HepG2 (cell line): Measurements from ENCODE around the gene KCNMA1. TPM values are rescaled to one million over a fixed set of nuclear protein-coding genes. Genes with fewer than 3 reads are reported as not detected.

Experiments used
- ATAC-seq: fragments of 200-7000 bp; cut with Tn5 transposase; 3 replicates; pipeline ENCODE4 v1.9.1; 2020; ENCODE audit warnings: mild to moderate bottlenecking, moderate library complexity
- BruUV-seq: library from RNA; stranded (reverse); fragments of 400-500 nt; replicated peaks from 2 replicates; lab custom pipeline; 2021; lab: Mats Ljungman, UMichigan
- CTCF ChIA-PET: fragments of 300-600 bp; formaldehyde crosslinking; extraction: SDS; loops from one replicate; lab custom pipeline; 2021; ENCODE audit warnings: low total read pairs, inconsistent platforms, low intra/inter-chr PET ratio; lab: Yijun Ruan, JAX
- POLR2A ChIA-PET: fragments of 350-600 bp; sonication (Branson Sonifier 250); formaldehyde crosslinking; loops from one replicate; lab custom pipeline; 2020; ENCODE audit warnings: antibody characterized with exemption, inconsistent platforms; lab: Yijun Ruan, JAX
- DNase-seq: peaks from one replicate; pipeline ENCODE4 v3.0.0-alpha.2; 2015; ENCODE audit warnings: low spot score
- FAIRE-seq: peaks from 3 replicates; lab custom pipeline; 2011; peaks lifted over from hg19 to GRCh38; lab: Jason Lieb, UNC
- H2AFZ ChIP-seq: one replicate; pipeline ENCODE4 v1.6.1; 2011; ENCODE audit warnings: low read length, inconsistent platforms
- H3K27ac ChIP-seq: fragments of 300-600 bp; 3 replicates; pipeline ENCODE4 v1.8.0; 2011; ENCODE audit warnings: mixed run types, mild to moderate bottlenecking, mixed read lengths, low read length, inconsistent platforms; ENCODE audit not compliant: insufficient read depth; ENCODE audit errors: extremely low read length
- H3K27me3 ChIP-seq, 2 experiments: fragments of 200-600 bp in 1 of 2; 2 replicates in 1 of 2; 3 replicates in 1 of 2; pipeline versions ENCODE4 v1.6.0 to v1.8.0; 2011; ENCODE audit warnings: low read length in 2 of 2, mild to moderate bottlenecking in 2 of 2, moderate library complexity in 2 of 2, inconsistent platforms in 1 of 2; ENCODE audit not compliant: insufficient read depth in 2 of 2, control insufficient read depth in 1 of 2
- H3K36me3 ChIP-seq, 2 experiments: fragments of 200-600 bp in 1 of 2; replicated peaks in 1 of 2; 2 replicates in 1 of 2; 3 replicates in 1 of 2; pipeline versions ENCODE4 v1.5.1 to v1.8.0; 2011; ENCODE audit warnings: low read length in 2 of 2, inconsistent platforms in 1 of 2; ENCODE audit not compliant: insufficient read depth in 2 of 2, control insufficient read depth in 1 of 2
- H3K4me1 ChIP-seq: 2 replicates; pipeline ENCODE4 v1.5.1; 2012; ENCODE audit warnings: low read length, inconsistent platforms; ENCODE audit not compliant: insufficient read depth
- H3K4me2 ChIP-seq: 2 replicates; pipeline ENCODE4 v1.6.0; 2011; ENCODE audit warnings: low read depth, low read length, inconsistent platforms
- H3K4me3 ChIP-seq, 3 experiments: fragments of 200-600 bp in 1 of 3; sonication (generic), shearing (Covaris generic) in 1 of 3; replicated peaks in 1 of 3; 2 replicates each; pipeline ENCODE4 v1.5.1; 2011 to 2016; ENCODE audit warnings: low read length in 3 of 3, inconsistent platforms in 2 of 3, low read depth in 2 of 3, mild to moderate bottlenecking in 2 of 3, control low read depth in 1 of 3, mixed read lengths in 1 of 3; ENCODE audit not compliant: insufficient read depth in 1 of 3
- H3K79me2 ChIP-seq: one replicate; pipeline ENCODE4 v1.6.1; 2011; ENCODE audit warnings: low read length, inconsistent platforms; ENCODE audit not compliant: insufficient read depth
- H3K9ac ChIP-seq: 2 replicates; pipeline ENCODE4 v1.6.0; 2011; ENCODE audit warnings: mild to moderate bottlenecking, low read depth, low read length, inconsistent platforms; ENCODE audit not compliant: insufficient read depth
- H3K9me3 ChIP-seq: 2 replicates; pipeline ENCODE4 v1.5.1; 2012; ENCODE audit warnings: mild to moderate bottlenecking, low read length
- H4K20me1 ChIP-seq: 2 replicates; pipeline ENCODE4 v1.6.0; 2011; ENCODE audit warnings: inconsistent platforms, mild to moderate bottlenecking, low read length, moderate library complexity; ENCODE audit not compliant: insufficient read depth
- CEBPB ChIP-seq: IDR thresholded peaks from 2 replicates; pipeline ENCODE4 v1.6.1; 2011; ENCODE audit warnings: low read depth, low read length, improper control_type of control experiment, borderline replicate concordance
- MYC ChIP-seq: sonication (generic); formaldehyde crosslinking; IDR thresholded peaks from 2 replicates; pipeline ENCODE4 v1.9.0; 2021; ENCODE audit warnings: missing genetic modification reagents, borderline replicate concordance
- ZNF562 ChIP-seq: sonication (generic); formaldehyde crosslinking; IDR thresholded peaks from 2 replicates; pipeline ENCODE4 v1.8.0; 2022; ENCODE audit warnings: missing genetic modification reagents, borderline replicate concordance
- ZNF75D ChIP-seq: sonication (generic); formaldehyde crosslinking; IDR thresholded peaks from 2 replicates; pipeline ENCODE4 v1.8.1; 2023; ENCODE audit warnings: missing genetic modification reagents, mild to moderate bottlenecking, borderline replicate concordance
- ZNF816 ChIP-seq: sonication (generic); formaldehyde crosslinking; IDR thresholded peaks from 2 replicates; pipeline ENCODE4 v1.8.0; 2022; ENCODE audit warnings: missing genetic modification reagents, mild to moderate bottlenecking, borderline replicate concordance
- ZSCAN21 ChIP-seq: sonication (generic); formaldehyde crosslinking; IDR thresholded peaks from 2 replicates; pipeline ENCODE4 v1.8.0; 2022; ENCODE audit warnings: mild to moderate bottlenecking, missing genetic modification reagents, moderate library complexity, borderline replicate concordance
- WGBS: methylation state at CpG from one replicate; pipeline ENCODE4 v1.1.6; 2017; ENCODE audit warnings: low lambda C conversion rate; 5-methylcytosine and 5-hydroxymethylcytosine counted together
- in situ Hi-C: cut with HindIII; loops from 2 replicates; pipeline ENCODE4 v1.10.0; 2017; ENCODE audit warnings: low pct_unique_long_range_greater_than_20kb; ENCODE audit not compliant: extremely low pct_ligation_motif_present
- intact Hi-C: fragments of 100-400 bp; cut with micrococcal nuclease; formaldehyde crosslinking; loops from one replicate; pipeline ENCODE4 v1.10.0; 2022; ENCODE audit not compliant: unreplicated experiment
- polyA plus RNA-seq, 8 experiments: library from polyadenylated mRNA; depleted of rRNA in 3 of 8; stranded (reverse) in 7 of 8; unstranded in 1 of 8; fragments of >200 nt; fragmentation: Illumina TruSeq in 4 of 8; extraction: Trizol in 4 of 8; gene quantifications; 2 replicates each; pipeline versions ENCODE4 v1.2.1 to v1.2.3, GENCODE V29; 2011 to 2016; ENCODE audit warnings: low read depth in 4 of 8, missing spikeins in 1 of 8, mixed read lengths in 1 of 8; ENCODE audit not compliant: insufficient read depth in 1 of 8
- total RNA-seq, 5 experiments: library from RNA; depleted of rRNA; stranded (reverse); fragments of >200 nt; fragmentation: Illumina TruSeq; extraction: Trizol; gene quantifications; 2 replicates each; pipeline ENCODE4 v1.2.3, GENCODE V29; 2016; ENCODE audit warnings: low read depth in 1 of 5
- TF ChIP-seq, protein P1 (sequence below): sonication (generic); formaldehyde crosslinking; IDR thresholded peaks from 2 replicates; pipeline ENCODE4 v1.4.0; 2020; ENCODE audit warnings: missing genetic modification reagents, borderline replicate concordance
- TF ChIP-seq, protein P2 (sequence below): sonication (generic); formaldehyde crosslinking; IDR thresholded peaks from 2 replicates; pipeline ENCODE4 v1.8.1; 2023; ENCODE audit warnings: missing genetic modification reagents, mild to moderate bottlenecking, borderline replicate concordance
- TF ChIP-seq, protein P3 (sequence below): IDR thresholded peaks from 2 replicates; pipeline ENCODE4 v1.6.1; 2016; ENCODE audit warnings: control low read depth
- TF ChIP-seq, protein P4 (sequence below), 2 experiments: sonication (generic) in 1 of 2; formaldehyde crosslinking in 1 of 2; IDR thresholded peaks; 2 replicates each; pipeline versions ENCODE4 v1.4.0 to v1.6.1; 2018 to 2020; ENCODE audit warnings: missing genetic modification reagents in 2 of 2, borderline replicate concordance in 1 of 2, low read depth in 1 of 2, mild to moderate bottlenecking in 1 of 2, missing biosample characterization in 1 of 2

The KCNMA1 gene
- total and polyA plus RNA-seq, 2 of the 13 experiments (the other 11 are each of a cell fraction or from before 2014, with no cell fraction given) = 0.02 TPM; not detected in 1

DNA sequence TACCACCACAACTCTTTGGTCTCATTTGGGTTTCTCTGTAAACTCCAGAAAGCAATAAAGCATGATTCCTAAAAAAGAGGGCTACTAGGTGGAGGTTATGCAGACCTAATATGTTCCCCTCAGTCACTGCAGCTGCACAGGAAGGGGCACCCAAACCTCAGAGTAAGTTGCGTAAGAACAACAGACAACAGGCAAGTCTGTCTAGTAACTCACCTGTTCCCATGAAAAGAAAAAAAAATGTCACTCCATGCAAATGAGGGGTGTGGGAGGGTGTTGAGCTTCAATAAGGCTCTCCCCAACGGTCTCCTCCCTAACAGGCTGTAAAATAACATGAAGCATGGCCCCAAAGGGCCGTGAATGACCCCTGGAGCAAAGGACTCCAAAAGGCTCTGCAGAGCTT, 461.4 kb downstream of the KCNMA1 start:
- CTCF ChIA-PET = interaction anchor here (5.0 kb wide), 1 partner anchor 467 kb away, joined by 77 read pairs; no protein-coding TSS in a partner anchor
- Histone ChIP-seq H3K79me2 (no peaks in the 10 kb centered on the region), H3K4me3 (no peak overlapping the region), H3K27ac (no peak overlapping the region), H3K27me3 (peaks cover 0 to 9% of the 10 kb centered on the region in 2 experiments; a peak in 2 of 5 replicates), H4K20me1 (no peaks in the 10 kb centered on the region), H3K9me3 (no peaks in the 10 kb centered on the region), H3K9ac (no peak overlapping the region), H3K36me3 (no peaks in the 10 kb centered on the region), H3K4me2 (no peak overlapping the region), H3K4me1 (no peaks in the 10 kb centered on the region), H2AFZ (no peak overlapping the region)
- POLR2A ChIA-PET = no interaction called here
- BruUV-seq = no TSS peak
- WGBS = 25% methylated on average over 3 of the region's 3 CpGs
- in situ Hi-C loops (loop anchor here (5.0 kb wide), 1 partner anchor 466 kb away; no protein-coding TSS in a partner anchor), intact Hi-C loops (no loop called here)
- no peak for ATAC-seq
- no peak for FAIRE-seq
- TF ChIP-seq, protein P1, sequence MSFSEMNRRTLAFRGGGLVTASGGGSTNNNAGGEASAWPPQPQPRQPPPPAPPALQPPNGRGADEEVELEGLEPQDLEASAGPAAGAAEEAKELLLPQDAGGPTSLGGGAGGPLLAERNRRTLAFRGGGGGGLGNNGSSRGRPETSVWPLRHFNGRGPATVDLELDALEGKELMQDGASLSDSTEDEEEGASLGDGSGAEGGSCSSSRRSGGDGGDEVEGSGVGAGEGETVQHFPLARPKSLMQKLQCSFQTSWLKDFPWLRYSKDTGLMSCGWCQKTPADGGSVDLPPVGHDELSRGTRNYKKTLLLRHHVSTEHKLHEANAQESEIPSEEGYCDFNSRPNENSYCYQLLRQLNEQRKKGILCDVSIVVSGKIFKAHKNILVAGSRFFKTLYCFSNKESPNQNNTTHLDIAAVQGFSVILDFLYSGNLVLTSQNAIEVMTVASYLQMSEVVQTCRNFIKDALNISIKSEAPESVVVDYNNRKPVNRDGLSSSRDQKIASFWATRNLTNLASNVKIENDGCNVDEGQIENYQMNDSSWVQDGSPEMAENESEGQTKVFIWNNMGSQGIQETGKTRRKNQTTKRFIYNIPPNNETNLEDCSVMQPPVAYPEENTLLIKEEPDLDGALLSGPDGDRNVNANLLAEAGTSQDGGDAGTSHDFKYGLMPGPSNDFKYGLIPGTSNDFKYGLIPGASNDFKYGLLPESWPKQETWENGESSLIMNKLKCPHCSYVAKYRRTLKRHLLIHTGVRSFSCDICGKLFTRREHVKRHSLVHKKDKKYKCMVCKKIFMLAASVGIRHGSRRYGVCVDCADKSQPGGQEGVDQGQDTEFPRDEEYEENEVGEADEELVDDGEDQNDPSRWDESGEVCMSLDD (CRISPR knock-in tag) = no peak
- peak; percentile 56 for TF ChIP-seq CEBPB
- DNase-seq = no peak

DNA sequence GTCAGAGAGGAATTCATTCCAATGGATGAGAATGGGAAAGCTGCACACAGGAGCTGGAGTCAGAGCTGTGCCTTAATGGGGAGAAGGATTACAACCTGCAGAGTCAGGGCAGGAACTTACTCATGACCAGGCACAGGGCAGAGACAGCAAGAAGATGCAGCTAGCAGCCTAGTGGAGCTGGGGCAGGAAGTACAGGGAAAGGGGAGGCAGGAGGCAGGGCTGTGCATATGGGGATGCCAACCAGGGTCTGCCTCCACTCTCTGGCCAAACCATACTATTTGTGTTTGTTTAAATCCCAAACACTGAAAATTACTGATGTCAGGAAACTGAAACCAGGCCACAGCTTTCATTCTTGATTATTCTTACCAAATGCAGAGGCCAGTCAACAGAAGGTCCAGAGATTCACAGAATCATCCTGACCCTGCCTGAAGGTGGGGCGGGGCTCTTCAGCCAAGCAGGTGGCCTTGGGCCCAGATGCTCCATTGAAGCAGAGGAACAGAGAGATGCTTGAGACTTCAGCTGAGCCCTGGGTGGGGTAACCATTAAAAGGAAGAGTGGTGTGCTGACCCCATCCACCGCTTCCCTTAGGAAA, 461.9 kb downstream of the KCNMA1 start:
- 36% methylated on average over 2 of the region's 2 CpGs for WGBS
- Histone ChIP-seq H3K27me3 (peaks cover 0 to 9% of the 10 kb centered on the region in 2 experiments; a peak in 2 of 5 replicates), H3K4me1 (no peaks in the 10 kb centered on the region), H3K4me3 (no peak overlapping the region), H3K9me3 (no peaks in the 10 kb centered on the region), H3K9ac (no peak overlapping the region), H3K27ac (no peak overlapping the region), H3K4me2 (no peak overlapping the region), H2AFZ (no peak overlapping the region), H3K79me2 (no peaks in the 10 kb centered on the region), H3K36me3 (no peaks in the 10 kb centered on the region), H4K20me1 (no peaks in the 10 kb centered on the region)
- CTCF ChIA-PET = interaction anchor here (5.0 kb wide), 1 partner anchor 467 kb away, joined by 77 read pairs; no protein-coding TSS in a partner anchor
- DNase-seq (no peak), ATAC-seq (no peak), FAIRE-seq (no peak)
- no TSS peak for BruUV-seq
- POLR2A ChIA-PET = no interaction called here
- in situ Hi-C loops (loop anchor here (5.0 kb wide), 1 partner anchor 467 kb away; no protein-coding TSS in a partner anchor), intact Hi-C loops (no loop called here)
- TF ChIP-seq, protein P2, sequence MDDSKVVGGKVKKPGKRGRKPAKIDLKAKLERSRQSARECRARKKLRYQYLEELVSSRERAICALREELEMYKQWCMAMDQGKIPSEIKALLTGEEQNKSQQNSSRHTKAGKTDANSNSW = no peak
- no peak for TF ChIP-seq MYC (CRISPR knock-in tag)
- TF ChIP-seq ZSCAN21 (CRISPR knock-in tag) = no peak
- TF ChIP-seq ZNF562 (CRISPR knock-in tag) = no peak
- no peak for TF ChIP-seq ZNF816 (CRISPR knock-in tag)
- no peak for TF ChIP-seq ZNF75D (CRISPR knock-in tag)
- TF ChIP-seq, protein P3, sequence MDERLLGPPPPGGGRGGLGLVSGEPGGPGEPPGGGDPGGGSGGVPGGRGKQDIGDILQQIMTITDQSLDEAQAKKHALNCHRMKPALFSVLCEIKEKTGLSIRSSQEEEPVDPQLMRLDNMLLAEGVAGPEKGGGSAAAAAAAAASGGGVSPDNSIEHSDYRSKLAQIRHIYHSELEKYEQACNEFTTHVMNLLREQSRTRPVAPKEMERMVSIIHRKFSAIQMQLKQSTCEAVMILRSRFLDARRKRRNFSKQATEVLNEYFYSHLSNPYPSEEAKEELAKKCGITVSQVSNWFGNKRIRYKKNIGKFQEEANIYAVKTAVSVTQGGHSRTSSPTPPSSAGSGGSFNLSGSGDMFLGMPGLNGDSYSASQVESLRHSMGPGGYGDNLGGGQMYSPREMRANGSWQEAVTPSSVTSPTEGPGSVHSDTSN = no peak
- TF ChIP-seq, protein P4, sequence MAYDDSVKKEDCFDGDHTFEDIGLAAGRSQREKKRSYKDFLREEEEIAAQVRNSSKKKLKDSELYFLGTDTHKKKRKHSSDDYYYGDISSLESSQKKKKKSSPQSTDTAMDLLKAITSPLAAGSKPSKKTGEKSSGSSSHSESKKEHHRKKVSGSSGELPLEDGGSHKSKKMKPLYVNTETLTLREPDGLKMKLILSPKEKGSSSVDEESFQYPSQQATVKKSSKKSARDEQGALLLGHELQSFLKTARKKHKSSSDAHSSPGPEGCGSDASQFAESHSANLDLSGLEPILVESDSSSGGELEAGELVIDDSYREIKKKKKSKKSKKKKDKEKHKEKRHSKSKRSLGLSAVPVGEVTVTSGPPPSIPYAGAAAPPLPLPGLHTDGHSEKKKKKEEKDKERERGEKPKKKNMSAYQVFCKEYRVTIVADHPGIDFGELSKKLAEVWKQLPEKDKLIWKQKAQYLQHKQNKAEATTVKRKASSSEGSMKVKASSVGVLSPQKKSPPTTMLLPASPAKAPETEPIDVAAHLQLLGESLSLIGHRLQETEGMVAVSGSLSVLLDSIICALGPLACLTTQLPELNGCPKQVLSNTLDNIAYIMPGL (CRISPR knock-in tag; IDR thresholded peaks at IDR 0.05; ENCODE audit: borderline replicate concordance in 1 of 2, low read depth in 1 of 2) = no peak
